NT2/D1 (cell line): Measurements from ENCODE around the gene ARSG.

Experiments used
- YY1 ChIP-seq: IDR thresholded peaks from 2 replicates; pipeline ENCODE4 v1.6.1; 2011; ENCODE audit not compliant: insufficient read length, insufficient read depth
- ZNF274 ChIP-seq: IDR thresholded peaks from 2 replicates; pipeline ENCODE4 v1.6.1; 2011; ENCODE audit warnings: mild to moderate bottlenecking, low read depth, low read length

DNA sequence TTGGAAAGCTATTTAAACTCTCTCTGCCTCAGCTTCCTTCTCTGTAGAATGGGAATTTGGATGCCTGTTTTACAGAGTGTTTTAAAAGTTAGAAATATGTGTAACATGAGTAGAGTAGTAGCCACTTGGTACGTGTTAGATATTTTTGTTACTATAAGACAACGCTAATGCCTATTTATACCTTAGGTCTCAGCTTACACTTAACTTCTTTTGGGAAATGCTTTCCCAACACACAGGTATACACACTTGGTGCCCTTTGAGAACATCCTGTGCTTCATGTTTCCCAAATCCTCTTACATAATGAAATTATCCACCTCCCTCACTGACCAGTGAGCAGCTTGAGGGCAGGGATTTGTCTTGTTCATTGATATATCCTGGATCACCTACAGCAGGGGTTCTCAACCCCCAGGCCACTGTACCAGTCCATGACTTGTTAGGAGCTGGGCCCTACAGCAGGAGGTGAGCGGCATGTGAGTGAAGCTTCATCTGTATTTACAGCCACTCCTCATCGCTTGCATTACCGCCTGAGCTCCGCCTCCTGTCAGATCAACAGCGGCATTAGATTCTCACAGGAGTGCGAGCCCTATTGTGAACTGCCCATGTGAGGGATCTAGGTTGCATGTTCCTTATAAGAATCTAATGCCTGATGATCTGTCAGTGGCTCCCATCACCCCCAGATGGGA, 33.5 kb downstream of the ARSG start:
- TF ChIP-seq ZNF274 (no peak), YY1 (no peak)
